ENCODE measurements around the gene SIGLECL1.

Gene SIGLECL1

DNA sequence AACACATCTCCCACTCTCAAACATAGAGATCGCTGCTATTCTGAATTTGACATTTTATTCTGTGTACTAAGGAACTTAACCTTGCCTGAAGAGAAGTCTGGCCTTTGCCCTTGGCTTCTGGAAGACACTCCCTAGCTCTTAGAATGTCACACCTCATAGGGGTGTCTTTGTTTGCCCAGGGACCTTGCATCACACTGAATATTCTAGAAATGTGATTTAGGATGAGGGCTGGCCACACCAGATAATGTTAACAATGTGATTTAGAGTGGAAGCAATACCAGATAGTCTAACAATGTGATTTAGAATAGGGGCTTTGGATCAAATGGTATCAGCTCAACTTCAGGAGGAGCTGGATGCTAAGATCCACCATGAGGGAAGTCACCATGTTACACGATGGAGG lies 6.6 kb downstream of the SIGLECL1 start:
- Histone ChIP-seq H3K27me3 (replicated peaks; ENCODE audit: insufficient read depth, low read length) (0 out of 2 replicates have a peak, but pooled peaks cover 5% of the 10 kb centered on the region), H3K9me2 (replicated peaks; ENCODE audit: insufficient read depth, low read length) (no peaks in the 10 kb centered on the region), H3K4me3 (ENCODE audit: low read length) (no peak overlapping the region)

GRCh38 chr19:51258165-51259160 lies 7.6 kb downstream of the SIGLECL1 start:
- no peak for DNase-seq
- Histone ChIP-seq H3K4me2 (ENCODE audit: low read depth, low read length) (no peak overlapping the region), H3K4me3 (ENCODE audit: low read length) (no peak overlapping the region), H4K20me1 (ENCODE audit: insufficient read depth, low read length) (no peaks in the 10 kb centered on the region), H3K4me1 (ENCODE audit: low read length) (no peaks in the 10 kb centered on the region), H3K36me3 (replicated peaks; ENCODE audit: insufficient read depth, low read length) (no peaks in the 10 kb centered on the region), H3K9ac (ENCODE audit: low read length) (no peak overlapping the region), H3K9me2 (replicated peaks; ENCODE audit: insufficient read depth, low read length) (no peaks in the 10 kb centered on the region), H3K9me3 (replicated peaks; ENCODE audit: insufficient read depth, low read length) (no peaks in the 10 kb centered on the region), H3K79me2 (ENCODE audit: low read length) (no peaks in the 10 kb centered on the region), H3F3A (ENCODE audit: insufficient read depth, low read length) (no peaks in the 10 kb centered on the region), H3K27me3 (replicated peaks; ENCODE audit: insufficient read depth, low read length) (0 out of 2 replicates have a peak, but pooled peaks cover 5% of the 10 kb centered on the region), H3K27ac (ENCODE audit: low read length) (no peak overlapping the region), H2AFZ (ENCODE audit: low read length) (no peak overlapping the region)
- no peak for TF ChIP-seq EZH2 (optimal IDR thresholded peaks at IDR 0.05; ENCODE audit: low read depth, low read length)
- TF ChIP-seq CTCF (IDR thresholded peaks at IDR 0.05; ENCODE audit: low read length) = no peak
- no peak for TF ChIP-seq EZH2phosphoT487 (IDR thresholded peaks at IDR 0.05; ENCODE audit: low read length)

More for the DNA sequence above, 6.6 kb downstream of the SIGLECL1 start:
- Histone ChIP-seq H3K27ac (ENCODE audit: low read length) (no peak overlapping the region), H3F3A (ENCODE audit: insufficient read depth, low read length) (no peaks in the 10 kb centered on the region), H3K9me3 (replicated peaks; ENCODE audit: insufficient read depth, low read length) (no peaks in the 10 kb centered on the region), H2AFZ (ENCODE audit: low read length) (no peak overlapping the region), H3K4me1 (ENCODE audit: low read length) (no peaks in the 10 kb centered on the region), H3K9ac (ENCODE audit: low read length) (no peak overlapping the region), H3K79me2 (ENCODE audit: low read length) (no peaks in the 10 kb centered on the region), H3K36me3 (replicated peaks; ENCODE audit: insufficient read depth, low read length) (no peaks in the 10 kb centered on the region), H3K4me2 (ENCODE audit: low read depth, low read length) (no peak overlapping the region), H4K20me1 (ENCODE audit: insufficient read depth, low read length) (no peaks in the 10 kb centered on the region)
- TF ChIP-seq CTCF (IDR thresholded peaks at IDR 0.05; ENCODE audit: low read length) (no peak), EZH2 (optimal IDR thresholded peaks at IDR 0.05; ENCODE audit: low read depth, low read length) (no peak), EZH2phosphoT487 (IDR thresholded peaks at IDR 0.05; ENCODE audit: low read length) (no peak)
- DNase-seq = no peak

GRCh38 chr19:51259348-51260245 lies 8.7 kb downstream of the SIGLECL1 start:
- no peaks in the 10 kb centered on the region for H3K9me2 ChIP-seq (replicated peaks; ENCODE audit: insufficient read depth, low read length)
- peak; percentile 39 for TF ChIP-seq CTCF (IDR thresholded peaks at IDR 0.05; ENCODE audit: low read length)
- TF ChIP-seq EZH2phosphoT487 (IDR thresholded peaks at IDR 0.05; ENCODE audit: low read length) = no peak
- H3K4me1 ChIP-seq (ENCODE audit: low read length) = no peaks in the 10 kb centered on the region
- no peak overlapping the region for H3K4me2 ChIP-seq (ENCODE audit: low read depth, low read length)
- no peak overlapping the region for H3K27ac ChIP-seq (ENCODE audit: low read length)
- H3F3A ChIP-seq (ENCODE audit: insufficient read depth, low read length) = no peaks in the 10 kb centered on the region
- H3K27me3 ChIP-seq (replicated peaks; ENCODE audit: insufficient read depth, low read length) = 0 out of 2 replicates have a peak, but pooled peaks cover 5% of the 10 kb centered on the region
- no peak overlapping the region for H2AFZ ChIP-seq (ENCODE audit: low read length)
- no peak overlapping the region for H3K4me3 ChIP-seq (ENCODE audit: low read length)
- no peaks in the 10 kb centered on the region for H3K36me3 ChIP-seq (replicated peaks; ENCODE audit: insufficient read depth, low read length)
- H3K9ac ChIP-seq (ENCODE audit: low read length) = no peak overlapping the region
- no peak for DNase-seq
- no peaks in the 10 kb centered on the region for H3K79me2 ChIP-seq (ENCODE audit: low read length)
- H3K9me3 ChIP-seq (replicated peaks; ENCODE audit: insufficient read depth, low read length) = no peaks in the 10 kb centered on the region
- no peaks in the 10 kb centered on the region for H4K20me1 ChIP-seq (ENCODE audit: insufficient read depth, low read length)
